HEK293 (cell line): ENCODE results near the gene HMGCS1.

Source experiments
- CTCF ChIA-PET: fragments of 350-600 bp; formaldehyde crosslinking; extraction: SDS; loops from one replicate; lab custom pipeline; 2021; ENCODE audit warnings: antibody characterized with exemption; lab: Yijun Ruan, JAX
- POLR2A ChIA-PET: fragments of 300-600 bp; formaldehyde crosslinking; extraction: SDS; loops from one replicate; lab custom pipeline; 2020; ENCODE audit warnings: antibody characterized with exemption, inconsistent platforms; lab: Yijun Ruan, JAX
- H3K27ac ChIP-seq: fragments of 200-500 bp; sonication (Bioruptor generic); 2 replicates; pipeline ENCODE4 v1.5.1; 2014; ENCODE audit warnings: low read depth, low read length, control low read depth, inconsistent platforms; ENCODE audit errors: extremely low read depth
- H3K36me3 ChIP-seq, 2 experiments: fragments of 200-500 bp in 1 of 2; sonication (Bioruptor generic) in 1 of 2; 1 replicate in 1 of 2; 2 replicates in 1 of 2; pipeline ENCODE4 v1.5.1; 2014 to 2017; ENCODE audit warnings: inconsistent platforms in 2 of 2, low read length in 2 of 2; ENCODE audit not compliant: control insufficient read depth in 2 of 2, insufficient read depth in 1 of 2
- H3K4me1 ChIP-seq: fragments of 200-500 bp; sonication (Bioruptor generic); 2 replicates; pipeline ENCODE4 v1.5.1; 2014; ENCODE audit warnings: mild to moderate bottlenecking, low read length, inconsistent platforms; ENCODE audit not compliant: control insufficient read depth, insufficient read depth
- H3K4me3 ChIP-seq: 2 replicates; pipeline ENCODE4 v1.5.1; 2011; ENCODE audit warnings: low read depth, mild to moderate bottlenecking, control low read depth, low read length, moderate library complexity
- H3K9me3 ChIP-seq: fragments of 200-500 bp; sonication (Bioruptor generic); 2 replicates; pipeline ENCODE4 v1.5.1; 2014; ENCODE audit warnings: low read depth, low read length, inconsistent platforms; ENCODE audit not compliant: control insufficient read depth, insufficient read depth
- KLF1 ChIP-seq: fragments of 450-650 bp; formaldehyde crosslinking; IDR thresholded peaks from 2 replicates; pipeline ENCODE4 v1.5.1; 2016; ENCODE audit warnings: missing biosample characterization, missing genetic modification characterization
- KLF7 ChIP-seq: fragments of 450-650 bp; formaldehyde crosslinking; IDR thresholded peaks from 2 replicates; pipeline ENCODE4 v1.5.1; 2016; ENCODE audit warnings: missing biosample characterization, missing genetic modification characterization, borderline replicate concordance
- SCRT1 ChIP-seq: fragments of 450-650 bp; formaldehyde crosslinking; IDR thresholded peaks from 2 replicates; pipeline ENCODE4 v1.5.1; 2016; ENCODE audit warnings: missing biosample characterization, missing genetic modification characterization, borderline replicate concordance
- SP2 ChIP-seq: fragments of 450-650 bp; formaldehyde crosslinking; IDR thresholded peaks from 2 replicates; pipeline ENCODE4 v1.5.1; 2016; ENCODE audit warnings: missing biosample characterization, missing genetic modification characterization
- TCF7L2 ChIP-seq: IDR thresholded peaks from 2 replicates; pipeline ENCODE4 v1.6.1; 2011; ENCODE audit warnings: low read depth, mild to moderate bottlenecking, inconsistent platforms, low read length, moderate library complexity, borderline replicate concordance
- TRIM28 ChIP-seq: IDR thresholded peaks from 2 replicates; pipeline ENCODE4 v1.6.1; 2011; ENCODE audit warnings: low read length, control low read depth, borderline replicate concordance
- ZBTB8A ChIP-seq: fragments of 450-650 bp; formaldehyde crosslinking; IDR thresholded peaks from 2 replicates; pipeline ENCODE4 v1.5.1; 2016; ENCODE audit warnings: missing biosample characterization, missing genetic modification characterization
- ZFP69B ChIP-seq: fragments of 450-650 bp; formaldehyde crosslinking; IDR thresholded peaks from 2 replicates; pipeline ENCODE4 v1.5.1; 2016; ENCODE audit warnings: missing biosample characterization, missing genetic modification characterization
- ZNF202 ChIP-seq: fragments of 450-650 bp; formaldehyde crosslinking; IDR thresholded peaks from 2 replicates; pipeline ENCODE4 v1.5.1; 2016; ENCODE audit warnings: missing biosample characterization, missing genetic modification characterization, borderline replicate concordance
- ZNF211 ChIP-seq: fragments of 450-650 bp; formaldehyde crosslinking; IDR thresholded peaks from 2 replicates; pipeline ENCODE4 v1.5.1; 2016; ENCODE audit warnings: low read depth, missing biosample characterization, missing genetic modification characterization
- ZNF302 ChIP-seq: fragments of 450-650 bp; formaldehyde crosslinking; IDR thresholded peaks from 2 replicates; pipeline ENCODE4 v1.5.1; 2016; ENCODE audit warnings: missing biosample characterization, missing genetic modification characterization, low read depth
- ZNF521 ChIP-seq: fragments of 450-650 bp; formaldehyde crosslinking; IDR thresholded peaks from 2 replicates; pipeline ENCODE4 v1.5.1; 2017; ENCODE audit warnings: missing biosample characterization, mild to moderate bottlenecking, missing genetic modification characterization
- ZNF555 ChIP-seq: fragments of 450-650 bp; formaldehyde crosslinking; conservative IDR thresholded peaks from 2 replicates; pipeline ENCODE4 v1.5.1; 2017; ENCODE audit warnings: missing biosample characterization, mild to moderate bottlenecking, missing genetic modification characterization, inconsistent platforms
- ZNF621 ChIP-seq: fragments of 450-650 bp; formaldehyde crosslinking; IDR thresholded peaks from 2 replicates; pipeline ENCODE4 v1.5.1; 2017; ENCODE audit warnings: missing biosample characterization, missing genetic modification characterization
- ZNF658 ChIP-seq: fragments of 450-650 bp; formaldehyde crosslinking; IDR thresholded peaks from 2 replicates; pipeline ENCODE4; 2016; ENCODE audit warnings: missing biosample characterization, missing genetic modification characterization
- ZNF677 ChIP-seq: fragments of 450-650 bp; IDR thresholded peaks from 2 replicates; pipeline ENCODE4 v1.5.0; 2018; ENCODE audit warnings: missing biosample characterization, mild to moderate bottlenecking, missing genetic modification characterization, moderate library complexity
- ZNF792 ChIP-seq: fragments of 450-650 bp; formaldehyde crosslinking; IDR thresholded peaks from 2 replicates; pipeline ENCODE4 v1.5.1; 2016; ENCODE audit warnings: missing biosample characterization, missing genetic modification characterization
- ZNF837 ChIP-seq: fragments of 450-650 bp; formaldehyde crosslinking; IDR thresholded peaks from 2 replicates; pipeline ENCODE4 v1.5.1; 2016; ENCODE audit warnings: missing biosample characterization, missing genetic modification characterization
- TF ChIP-seq, protein P1 (sequence below): fragments of 450-650 bp; formaldehyde crosslinking; IDR thresholded peaks from 2 replicates; pipeline ENCODE4 v1.5.1; 2016; ENCODE audit warnings: missing biosample characterization, missing genetic modification characterization
- TF ChIP-seq, protein P2 (sequence below): fragments of 450-650 bp; formaldehyde crosslinking; IDR thresholded peaks from 2 replicates; pipeline ENCODE4 v1.5.1; 2016; ENCODE audit warnings: missing biosample characterization, missing genetic modification characterization, low read depth
- TF ChIP-seq, protein P3 (sequence below): fragments of 450-650 bp; formaldehyde crosslinking; IDR thresholded peaks from 2 replicates; pipeline ENCODE4 v1.5.1; 2016; ENCODE audit warnings: missing biosample characterization, missing genetic modification characterization
- TF ChIP-seq, protein P4 (sequence below): fragments of 450-650 bp; formaldehyde crosslinking; IDR thresholded peaks from 2 replicates; pipeline ENCODE4 v1.5.1; 2016; ENCODE audit warnings: missing biosample characterization, missing genetic modification characterization
- TF ChIP-seq, protein P5 (sequence below): fragments of 450-650 bp; formaldehyde crosslinking; IDR thresholded peaks from 2 replicates; pipeline ENCODE4 v1.5.1; 2016; ENCODE audit warnings: missing biosample characterization, missing genetic modification characterization

HMGCS1 gene

DNA sequence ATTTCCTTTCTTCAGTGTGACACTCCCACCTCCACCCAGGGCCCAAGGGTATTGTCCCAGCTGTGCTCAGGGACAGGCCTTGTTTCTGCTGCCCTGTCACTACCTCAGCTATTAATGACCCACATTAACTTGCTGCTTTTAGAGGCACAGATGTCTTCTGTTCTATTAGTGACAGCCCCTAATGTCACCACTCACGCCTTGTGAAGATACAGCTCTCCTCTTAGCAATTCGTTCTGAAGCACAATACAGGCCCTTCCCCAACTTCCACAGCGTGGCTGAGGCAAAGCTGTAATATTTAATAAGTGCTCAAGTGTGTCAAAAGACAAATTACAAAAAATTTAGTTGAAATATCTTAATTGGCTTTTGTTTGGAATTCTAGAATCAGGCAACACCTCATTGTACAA lies 44.7 kb upstream of the HMGCS1 start:
- ChIA-PET CTCF (interaction anchor here (1.2 kb wide), 1 partner anchor 32 kb away, joined by 5 read pairs; no protein-coding TSS in a partner anchor), POLR2A (no interaction called here)
- Histone ChIP-seq H3K4me1 (no peaks in the 10 kb centered on the region), H3K36me3 (no peaks in the 10 kb centered on the region), H3K9me3 (no peaks in the 10 kb centered on the region), H3K27ac (no peak overlapping the region), H3K4me3 (no peak overlapping the region)
- no peak for TF ChIP-seq ZNF521 (tag by site-specific recombination)
- TF ChIP-seq ZNF792 (tag by site-specific recombination) = no peak
- TF ChIP-seq, protein P1, sequence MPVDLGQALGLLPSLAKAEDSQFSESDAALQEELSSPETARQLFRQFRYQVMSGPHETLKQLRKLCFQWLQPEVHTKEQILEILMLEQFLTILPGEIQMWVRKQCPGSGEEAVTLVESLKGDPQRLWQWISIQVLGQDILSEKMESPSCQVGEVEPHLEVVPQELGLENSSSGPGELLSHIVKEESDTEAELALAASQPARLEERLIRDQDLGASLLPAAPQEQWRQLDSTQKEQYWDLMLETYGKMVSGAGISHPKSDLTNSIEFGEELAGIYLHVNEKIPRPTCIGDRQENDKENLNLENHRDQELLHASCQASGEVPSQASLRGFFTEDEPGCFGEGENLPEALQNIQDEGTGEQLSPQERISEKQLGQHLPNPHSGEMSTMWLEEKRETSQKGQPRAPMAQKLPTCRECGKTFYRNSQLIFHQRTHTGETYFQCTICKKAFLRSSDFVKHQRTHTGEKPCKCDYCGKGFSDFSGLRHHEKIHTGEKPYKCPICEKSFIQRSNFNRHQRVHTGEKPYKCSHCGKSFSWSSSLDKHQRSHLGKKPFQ (tag by site-specific recombination) = no peak
- TF ChIP-seq ZNF302 (tag by site-specific recombination) = no peak
- TF ChIP-seq ZNF555 = no peak
- no peak for TF ChIP-seq ZNF658 (tag by site-specific recombination)
- TF ChIP-seq, protein P2, sequence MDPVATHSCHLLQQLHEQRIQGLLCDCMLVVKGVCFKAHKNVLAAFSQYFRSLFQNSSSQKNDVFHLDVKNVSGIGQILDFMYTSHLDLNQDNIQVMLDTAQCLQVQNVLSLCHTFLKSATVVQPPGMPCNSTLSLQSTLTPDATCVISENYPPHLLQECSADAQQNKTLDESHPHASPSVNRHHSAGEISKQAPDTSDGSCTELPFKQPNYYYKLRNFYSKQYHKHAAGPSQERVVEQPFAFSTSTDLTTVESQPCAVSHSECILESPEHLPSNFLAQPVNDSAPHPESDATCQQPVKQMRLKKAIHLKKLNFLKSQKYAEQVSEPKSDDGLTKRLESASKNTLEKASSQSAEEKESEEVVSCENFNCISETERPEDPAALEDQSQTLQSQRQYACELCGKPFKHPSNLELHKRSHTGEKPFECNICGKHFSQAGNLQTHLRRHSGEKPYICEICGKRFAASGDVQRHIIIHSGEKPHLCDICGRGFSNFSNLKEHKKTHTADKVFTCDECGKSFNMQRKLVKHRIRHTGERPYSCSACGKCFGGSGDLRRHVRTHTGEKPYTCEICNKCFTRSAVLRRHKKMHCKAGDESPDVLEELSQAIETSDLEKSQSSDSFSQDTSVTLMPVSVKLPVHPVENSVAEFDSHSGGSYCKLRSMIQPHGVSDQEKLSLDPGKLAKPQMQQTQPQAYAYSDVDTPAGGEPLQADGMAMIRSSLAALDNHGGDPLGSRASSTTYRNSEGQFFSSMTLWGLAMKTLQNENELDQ = no peak
- no peak for TF ChIP-seq ZNF677 (tag by site-specific recombination)
- TF ChIP-seq TRIM28 = no peak
- no peak for TF ChIP-seq TCF7L2
- no peak for TF ChIP-seq ZFP69B (tag by site-specific recombination)
- no peak for TF ChIP-seq ZNF837 (tag by site-specific recombination)
- TF ChIP-seq SCRT1 (tag by site-specific recombination) = no peak
- TF ChIP-seq, protein P3, sequence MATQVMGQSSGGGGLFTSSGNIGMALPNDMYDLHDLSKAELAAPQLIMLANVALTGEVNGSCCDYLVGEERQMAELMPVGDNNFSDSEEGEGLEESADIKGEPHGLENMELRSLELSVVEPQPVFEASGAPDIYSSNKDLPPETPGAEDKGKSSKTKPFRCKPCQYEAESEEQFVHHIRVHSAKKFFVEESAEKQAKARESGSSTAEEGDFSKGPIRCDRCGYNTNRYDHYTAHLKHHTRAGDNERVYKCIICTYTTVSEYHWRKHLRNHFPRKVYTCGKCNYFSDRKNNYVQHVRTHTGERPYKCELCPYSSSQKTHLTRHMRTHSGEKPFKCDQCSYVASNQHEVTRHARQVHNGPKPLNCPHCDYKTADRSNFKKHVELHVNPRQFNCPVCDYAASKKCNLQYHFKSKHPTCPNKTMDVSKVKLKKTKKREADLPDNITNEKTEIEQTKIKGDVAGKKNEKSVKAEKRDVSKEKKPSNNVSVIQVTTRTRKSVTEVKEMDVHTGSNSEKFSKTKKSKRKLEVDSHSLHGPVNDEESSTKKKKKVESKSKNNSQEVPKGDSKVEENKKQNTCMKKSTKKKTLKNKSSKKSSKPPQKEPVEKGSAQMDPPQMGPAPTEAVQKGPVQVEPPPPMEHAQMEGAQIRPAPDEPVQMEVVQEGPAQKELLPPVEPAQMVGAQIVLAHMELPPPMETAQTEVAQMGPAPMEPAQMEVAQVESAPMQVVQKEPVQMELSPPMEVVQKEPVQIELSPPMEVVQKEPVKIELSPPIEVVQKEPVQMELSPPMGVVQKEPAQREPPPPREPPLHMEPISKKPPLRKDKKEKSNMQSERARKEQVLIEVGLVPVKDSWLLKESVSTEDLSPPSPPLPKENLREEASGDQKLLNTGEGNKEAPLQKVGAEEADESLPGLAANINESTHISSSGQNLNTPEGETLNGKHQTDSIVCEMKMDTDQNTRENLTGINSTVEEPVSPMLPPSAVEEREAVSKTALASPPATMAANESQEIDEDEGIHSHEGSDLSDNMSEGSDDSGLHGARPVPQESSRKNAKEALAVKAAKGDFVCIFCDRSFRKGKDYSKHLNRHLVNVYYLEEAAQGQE (tag by site-specific recombination) = no peak
- TF ChIP-seq ZNF621 = no peak
- TF ChIP-seq ZNF211 (tag by site-specific recombination) = no peak
- TF ChIP-seq, protein P4, sequence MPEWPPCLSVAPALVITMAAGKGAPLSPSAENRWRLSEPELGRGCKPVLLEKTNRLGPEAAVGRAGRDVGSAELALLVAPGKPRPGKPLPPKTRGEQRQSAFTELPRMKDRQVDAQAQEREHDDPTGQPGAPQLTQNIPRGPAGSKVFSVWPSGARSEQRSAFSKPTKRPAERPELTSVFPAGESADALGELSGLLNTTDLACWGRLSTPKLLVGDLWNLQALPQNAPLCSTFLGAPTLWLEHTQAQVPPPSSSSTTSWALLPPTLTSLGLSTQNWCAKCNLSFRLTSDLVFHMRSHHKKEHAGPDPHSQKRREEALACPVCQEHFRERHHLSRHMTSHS = no peak

DNA sequence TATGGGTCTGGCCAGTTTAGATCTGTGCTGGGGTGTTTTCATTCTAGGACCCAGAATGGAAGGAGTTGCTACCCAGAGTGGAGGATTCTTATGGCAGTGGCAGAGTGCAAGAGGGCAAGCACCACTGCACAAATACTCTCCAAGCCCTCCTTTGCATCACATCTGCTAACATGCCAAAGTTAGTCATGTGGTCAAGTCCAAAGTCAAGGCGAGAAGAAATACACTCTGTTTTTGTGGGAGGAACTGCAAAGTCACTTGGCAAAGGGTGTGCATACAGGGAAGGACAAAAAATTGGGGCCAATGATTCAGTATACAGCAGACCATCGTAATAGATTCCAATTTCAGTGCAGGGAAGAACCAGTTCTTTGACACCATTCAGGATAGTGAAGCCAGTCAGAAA lies 43.9 kb upstream of the HMGCS1 start:
- CTCF ChIA-PET = no interaction called here
- no peak for TF ChIP-seq KLF1
- TF ChIP-seq TRIM28 = no peak
- no peak for TF ChIP-seq ZBTB8A
- no peak for TF ChIP-seq ZNF202
- TF ChIP-seq, protein P5, sequence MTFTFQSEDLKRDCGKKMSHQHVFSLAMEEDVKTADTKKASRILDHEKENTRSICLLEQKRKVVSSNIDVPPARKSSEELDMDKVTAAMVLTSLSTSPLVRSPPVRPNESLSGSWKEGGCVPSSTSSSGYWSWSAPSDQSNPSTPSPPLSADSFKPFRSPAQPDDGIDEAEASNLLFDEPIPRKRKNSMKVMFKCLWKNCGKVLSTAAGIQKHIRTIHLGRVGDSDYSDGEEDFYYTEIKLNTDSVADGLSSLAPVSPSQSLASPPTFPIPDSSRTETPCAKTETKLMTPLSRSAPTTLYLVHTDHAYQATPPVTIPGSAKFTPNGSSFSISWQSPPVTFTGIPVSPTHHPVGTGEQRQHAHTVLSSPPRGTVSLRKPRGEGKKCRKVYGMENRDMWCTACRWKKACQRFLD (tag by site-specific recombination) = no peak
- TF ChIP-seq KLF7 (tag by site-specific recombination) = no peak
- TF ChIP-seq SP2 (tag by site-specific recombination) = no peak
- Histone ChIP-seq H3K4me1 (no peaks in the 10 kb centered on the region), H3K9me3 (no peaks in the 10 kb centered on the region), H3K4me3 (no peak overlapping the region), H3K27ac (no peak overlapping the region), H3K36me3 (no peaks in the 10 kb centered on the region)
- POLR2A ChIA-PET = no interaction called here
